Measurements from ENCODE around the gene ALK.

The ALK gene

GRCh38 chr2:29726976-29727375 is 194.4 kb downstream of the ALK start:
- no peak overlapping the region for H3K4me3 Mint-ChIP-seq
- no peak overlapping the region for H3K27ac Mint-ChIP-seq
- H3K4me1 Mint-ChIP-seq (ENCODE audit: low read depth), result no peaks in the 10 kb centered on the region
- H3K9me3 Mint-ChIP-seq, result no peaks in the 10 kb centered on the region
- peaks cover 4% of the 10 kb centered on the region for H3K27me3 Mint-ChIP-seq (ENCODE audit: low read depth)
- no peaks in the 10 kb centered on the region for H3K36me3 Mint-ChIP-seq (ENCODE audit: low read depth)

- Mint-ChIP-seq H3K9me3 (no peaks in the 10 kb centered on the region), H3K4me3 (no peak overlapping the region), H3K4me1 (ENCODE audit: low read depth) (no peaks in the 10 kb centered on the region), H3K36me3 (ENCODE audit: low read depth) (no peaks in the 10 kb centered on the region), H3K27ac (no peak overlapping the region), H3K27me3 (ENCODE audit: low read depth) (peaks cover 4% of the 10 kb centered on the region)
These were observed 195.8 kb downstream of the ALK start for GRCh38 chr2:29725610-29726009.

GRCh38 chr2:29724282-29724681 is 197.1 kb downstream of the ALK start:
- H3K36me3 Mint-ChIP-seq (ENCODE audit: low read depth), result no peaks in the 10 kb centered on the region
- no peaks in the 10 kb centered on the region for H3K9me3 Mint-ChIP-seq
- H3K4me3 Mint-ChIP-seq, result no peak overlapping the region
- no peak overlapping the region for H3K27ac Mint-ChIP-seq
- H3K27me3 Mint-ChIP-seq (ENCODE audit: low read depth), result peaks cover 4% of the 10 kb centered on the region
- no peaks in the 10 kb centered on the region for H3K4me1 Mint-ChIP-seq (ENCODE audit: low read depth)

DNA sequence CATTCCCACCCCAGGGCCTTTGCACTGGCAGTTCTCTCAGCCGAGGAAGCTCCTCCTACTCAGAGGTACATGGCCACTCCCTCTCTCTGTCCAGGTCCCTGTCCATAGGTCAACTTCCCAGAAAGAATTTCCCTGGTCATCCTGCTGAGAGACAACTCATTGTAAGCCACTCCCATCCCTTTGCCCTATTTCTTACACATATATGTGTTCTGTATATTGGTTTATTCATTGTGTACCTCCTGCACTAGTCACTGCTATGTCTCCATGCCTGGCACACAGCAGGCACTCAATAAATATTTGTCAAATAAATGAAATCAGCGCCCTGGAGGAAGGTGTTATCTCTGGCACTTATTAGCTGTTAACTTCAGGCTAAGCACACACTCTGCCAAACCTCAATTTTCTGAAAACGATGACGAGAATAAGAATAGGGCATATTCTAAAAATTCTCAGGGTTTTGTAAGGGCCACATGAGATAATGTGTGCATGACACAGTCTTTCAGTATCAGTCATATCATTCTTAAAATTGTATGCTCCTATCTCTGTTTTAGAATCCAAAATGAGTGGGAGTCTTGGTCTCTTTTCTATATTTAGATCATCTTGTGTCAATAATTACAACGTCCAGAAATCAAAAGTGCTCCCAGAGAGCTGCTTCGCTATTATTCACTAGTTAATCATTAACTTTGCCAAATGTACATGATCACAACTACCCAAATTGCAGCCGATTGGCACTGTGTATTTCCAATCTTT is 198.0 kb downstream of the ALK start:
- H3K27ac Mint-ChIP-seq, result no peak overlapping the region
- no peak overlapping the region for H3K4me3 Mint-ChIP-seq
- peaks cover 4% of the 10 kb centered on the region for H3K27me3 Mint-ChIP-seq (ENCODE audit: low read depth)
- H3K36me3 Mint-ChIP-seq (ENCODE audit: low read depth), result no peaks in the 10 kb centered on the region
- H3K9me3 Mint-ChIP-seq, result no peaks in the 10 kb centered on the region
- no peaks in the 10 kb centered on the region for H3K4me1 Mint-ChIP-seq (ENCODE audit: low read depth)

GRCh38 chr2:29719639-29720038 is 201.7 kb downstream of the ALK start:
- peaks cover 4% of the 10 kb centered on the region for H3K27me3 Mint-ChIP-seq (ENCODE audit: low read depth)
- no peak overlapping the region for H3K4me3 Mint-ChIP-seq
- H3K9me3 Mint-ChIP-seq, result no peaks in the 10 kb centered on the region
- H3K36me3 Mint-ChIP-seq (ENCODE audit: low read depth), result no peaks in the 10 kb centered on the region
- H3K27ac Mint-ChIP-seq, result no peak overlapping the region
- H3K4me1 Mint-ChIP-seq (ENCODE audit: low read depth), result no peaks in the 10 kb centered on the region

DNA sequence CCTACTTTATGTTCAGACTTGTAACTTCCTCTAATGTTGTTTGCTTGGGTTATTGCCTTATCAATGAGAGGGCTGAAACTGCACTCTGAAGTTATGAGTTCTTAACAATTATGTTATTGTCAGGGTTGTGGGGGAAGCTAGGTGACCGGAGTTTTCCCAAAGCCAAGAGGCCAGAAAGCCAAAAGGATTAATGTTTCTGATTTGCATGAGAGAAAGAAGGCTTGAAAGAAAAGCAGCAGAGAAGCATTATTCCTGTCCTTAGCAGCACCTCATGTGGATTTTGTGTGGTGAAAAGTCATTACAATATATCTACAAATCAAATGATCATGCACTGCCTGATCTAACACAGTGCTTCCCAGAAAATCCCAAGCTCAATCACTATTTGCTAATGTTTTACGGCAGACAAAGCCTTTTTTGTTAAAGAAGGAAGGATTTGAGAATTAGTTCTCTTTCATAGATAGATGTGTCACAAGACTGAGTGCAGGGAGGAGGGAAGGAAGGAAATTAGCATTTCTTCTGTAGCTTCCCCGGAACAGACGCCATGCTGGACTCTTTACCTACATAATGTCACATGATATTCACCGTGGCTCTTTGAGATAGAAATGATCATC is 203.2 kb downstream of the ALK start:
- no peaks in the 10 kb centered on the region for H3K36me3 Mint-ChIP-seq (ENCODE audit: low read depth)
- H3K9me3 Mint-ChIP-seq, result no peaks in the 10 kb centered on the region
- no peak overlapping the region for H3K4me3 Mint-ChIP-seq
- H3K27me3 Mint-ChIP-seq (ENCODE audit: low read depth), result peaks cover 4% of the 10 kb centered on the region
- H3K4me1 Mint-ChIP-seq (ENCODE audit: low read depth), result no peaks in the 10 kb centered on the region
- no peak overlapping the region for H3K27ac Mint-ChIP-seq

GRCh38 chr2:29715655-29716054 is 205.7 kb downstream of the ALK start:
- Mint-ChIP-seq H3K27ac (no peak overlapping the region), H3K4me1 (ENCODE audit: low read depth) (no peaks in the 10 kb centered on the region), H3K27me3 (ENCODE audit: low read depth) (no peaks in the 10 kb centered on the region), H3K4me3 (no peak overlapping the region), H3K9me3 (no peaks in the 10 kb centered on the region), H3K36me3 (ENCODE audit: low read depth) (no peaks in the 10 kb centered on the region)

DNA sequence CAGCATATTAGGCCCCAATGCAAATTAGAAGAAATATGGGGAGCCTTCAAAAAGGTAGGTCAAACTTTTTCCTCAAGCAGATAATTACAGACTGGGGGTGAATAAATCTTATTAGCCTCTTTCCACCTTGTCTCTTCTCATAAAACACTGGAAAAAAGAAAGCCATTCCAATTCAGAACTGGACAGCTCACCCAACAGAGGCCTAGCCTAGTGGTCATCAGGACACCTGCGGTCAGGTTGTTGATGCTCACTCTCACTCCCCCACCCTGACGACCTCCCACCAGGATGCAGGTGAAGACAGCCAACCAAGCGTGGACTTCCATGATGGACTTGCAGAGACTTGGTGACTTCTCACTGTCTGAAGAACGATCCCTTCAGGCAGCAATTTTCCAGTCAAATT is 207.1 kb downstream of the ALK start:
- H3K36me3 Mint-ChIP-seq (ENCODE audit: low read depth), result no peaks in the 10 kb centered on the region
- no peak overlapping the region for H3K27ac Mint-ChIP-seq
- no peaks in the 10 kb centered on the region for H3K27me3 Mint-ChIP-seq (ENCODE audit: low read depth)
- no peaks in the 10 kb centered on the region for H3K9me3 Mint-ChIP-seq
- H3K4me1 Mint-ChIP-seq (ENCODE audit: low read depth), result no peaks in the 10 kb centered on the region
- H3K4me3 Mint-ChIP-seq, result no peak overlapping the region

DNA sequence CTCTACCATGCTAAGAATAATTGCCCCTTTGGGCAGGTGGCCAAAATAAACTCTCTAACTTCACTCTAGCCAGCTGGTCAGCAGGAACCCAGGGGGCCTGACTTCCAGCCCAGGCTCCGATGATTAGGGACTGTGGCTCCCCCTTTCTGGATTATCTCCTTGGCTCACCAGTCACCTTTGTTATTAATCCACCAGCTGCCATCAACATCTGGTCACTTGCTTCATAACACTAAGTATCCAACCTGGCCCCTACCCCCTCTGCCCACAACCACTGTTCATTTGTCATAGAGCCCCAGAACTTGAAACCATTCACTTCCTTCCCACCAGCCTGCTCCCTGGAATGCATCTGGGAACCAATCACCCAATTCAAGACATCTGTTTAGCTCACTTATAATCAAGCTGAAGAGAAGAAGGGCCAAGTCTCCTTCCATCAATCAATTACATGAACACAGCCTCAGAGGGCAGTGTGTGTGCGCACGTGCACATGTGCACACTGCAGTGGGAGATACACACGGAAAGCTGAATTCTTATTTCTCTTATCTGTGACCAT is 215.1 kb downstream of the ALK start:
- H3K4me1 Mint-ChIP-seq (ENCODE audit: low read depth), result no peaks in the 10 kb centered on the region
- H3K4me3 Mint-ChIP-seq, result no peak overlapping the region
- no peaks in the 10 kb centered on the region for H3K27me3 Mint-ChIP-seq (ENCODE audit: low read depth)
- no peaks in the 10 kb centered on the region for H3K9me3 Mint-ChIP-seq
- no peaks in the 10 kb centered on the region for H3K36me3 Mint-ChIP-seq (ENCODE audit: low read depth)
- no peak overlapping the region for H3K27ac Mint-ChIP-seq

DNA sequence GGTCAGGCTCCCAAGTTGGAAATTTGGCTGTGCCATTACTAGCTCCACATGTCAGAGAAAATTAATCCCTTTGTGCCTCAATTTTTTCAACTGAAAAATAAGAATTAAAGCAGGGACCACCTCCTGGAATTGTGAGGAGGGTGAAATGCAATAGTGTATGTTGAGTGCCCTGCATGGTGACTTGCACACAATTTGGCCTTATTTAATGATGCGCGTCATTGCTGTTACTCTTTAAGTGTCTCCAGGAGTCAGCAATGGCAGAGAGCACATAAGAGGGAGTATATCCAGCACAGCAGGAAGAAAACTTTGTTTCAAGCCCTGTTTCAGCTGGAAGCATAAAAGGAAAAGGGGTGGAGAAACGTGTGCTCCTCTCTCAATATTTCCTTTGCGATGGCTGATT is 215.8 kb downstream of the ALK start:
- Mint-ChIP-seq H3K27ac (no peak overlapping the region), H3K4me1 (ENCODE audit: low read depth) (no peaks in the 10 kb centered on the region), H3K4me3 (no peak overlapping the region), H3K27me3 (ENCODE audit: low read depth) (no peaks in the 10 kb centered on the region), H3K9me3 (no peaks in the 10 kb centered on the region), H3K36me3 (ENCODE audit: low read depth) (no peaks in the 10 kb centered on the region)

DNA sequence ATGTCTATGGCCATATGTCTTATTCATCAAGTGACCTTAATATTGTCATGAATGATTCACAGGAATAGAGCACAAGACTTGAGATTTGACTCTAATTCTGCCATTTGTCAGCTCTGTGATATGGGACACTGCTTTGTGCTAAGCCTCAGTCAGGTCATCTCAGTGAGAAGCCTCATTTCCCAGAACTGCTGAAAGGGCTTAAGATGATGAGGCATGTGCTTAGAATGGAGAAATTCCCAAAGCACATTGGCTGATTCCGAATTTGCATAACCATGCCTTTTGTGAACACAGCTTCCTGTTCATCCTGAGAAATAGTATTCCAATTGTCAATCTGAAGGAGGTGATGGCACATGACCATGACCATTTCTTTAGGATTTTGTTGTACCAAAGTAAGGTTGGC is 218.1 kb downstream of the ALK start:
- no peaks in the 10 kb centered on the region for H3K36me3 Mint-ChIP-seq (ENCODE audit: low read depth)
- H3K27me3 Mint-ChIP-seq (ENCODE audit: low read depth), result no peaks in the 10 kb centered on the region
- no peak overlapping the region for H3K27ac Mint-ChIP-seq

GRCh38 chr2:29702276-29702675 is 219.1 kb downstream of the ALK start:
- Mint-ChIP-seq H3K9me3 (no peaks in the 10 kb centered on the region), H3K4me3 (no peak overlapping the region), H3K27ac (no peak overlapping the region), H3K4me1 (ENCODE audit: low read depth) (no peaks in the 10 kb centered on the region), H3K27me3 (ENCODE audit: low read depth) (no peaks in the 10 kb centered on the region), H3K36me3 (ENCODE audit: low read depth) (no peaks in the 10 kb centered on the region)

More for the DNA sequence above, 218.1 kb downstream of the ALK start:
- Mint-ChIP-seq H3K9me3 (no peaks in the 10 kb centered on the region), H3K4me3 (no peak overlapping the region), H3K4me1 (ENCODE audit: low read depth) (no peaks in the 10 kb centered on the region)

DNA sequence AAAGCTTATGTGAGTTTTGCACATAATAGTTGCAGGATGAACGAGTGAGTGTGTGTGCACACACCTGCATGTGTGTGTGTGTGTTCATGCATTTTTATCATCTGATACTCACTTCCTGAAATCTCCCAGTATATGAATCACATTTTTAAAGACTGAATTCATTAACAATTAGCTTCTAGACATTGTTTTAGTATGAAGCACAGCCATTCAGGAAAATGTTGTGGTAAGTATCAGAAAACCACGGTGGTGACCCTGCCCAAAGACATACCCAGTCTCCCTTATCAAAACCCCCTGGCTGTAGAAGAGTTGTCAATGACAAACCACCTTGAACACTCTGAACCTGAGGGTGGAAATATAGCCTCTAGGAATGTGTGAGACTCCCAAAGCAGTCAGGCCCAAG is 220.8 kb downstream of the ALK start:
- H3K9me3 Mint-ChIP-seq, result no peaks in the 10 kb centered on the region
- H3K27me3 Mint-ChIP-seq (ENCODE audit: low read depth), result no peaks in the 10 kb centered on the region
- H3K4me3 Mint-ChIP-seq, result no peak overlapping the region
- H3K36me3 Mint-ChIP-seq (ENCODE audit: low read depth), result no peaks in the 10 kb centered on the region
- H3K4me1 Mint-ChIP-seq (ENCODE audit: low read depth), result no peaks in the 10 kb centered on the region
- no peak overlapping the region for H3K27ac Mint-ChIP-seq

DNA sequence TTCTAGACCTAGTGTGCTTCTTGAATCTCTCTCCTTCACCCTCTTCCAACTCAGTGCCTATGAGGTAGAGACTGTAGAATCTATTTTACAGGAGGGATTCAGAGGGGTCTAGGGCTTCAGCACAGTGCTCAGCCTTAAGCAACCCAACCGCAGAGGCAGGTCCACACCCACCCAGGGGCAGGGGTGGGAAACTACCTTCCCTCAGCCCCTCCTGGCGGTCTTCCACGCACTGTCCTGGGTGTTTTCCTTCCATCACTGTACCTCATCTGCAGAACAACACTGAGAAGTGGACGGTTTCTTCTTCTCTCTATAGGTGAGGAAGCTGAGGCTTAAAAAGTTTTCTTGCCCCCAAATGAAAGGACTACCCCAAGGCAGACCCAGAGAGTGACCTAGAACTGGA is 222.3 kb downstream of the ALK start:
- Mint-ChIP-seq H3K27me3 (ENCODE audit: low read depth) (no peaks in the 10 kb centered on the region), H3K36me3 (ENCODE audit: low read depth) (no peaks in the 10 kb centered on the region), H3K27ac (no peak overlapping the region), H3K9me3 (no peaks in the 10 kb centered on the region), H3K4me3 (no peak overlapping the region), H3K4me1 (ENCODE audit: low read depth) (no peaks in the 10 kb centered on the region)

DNA sequence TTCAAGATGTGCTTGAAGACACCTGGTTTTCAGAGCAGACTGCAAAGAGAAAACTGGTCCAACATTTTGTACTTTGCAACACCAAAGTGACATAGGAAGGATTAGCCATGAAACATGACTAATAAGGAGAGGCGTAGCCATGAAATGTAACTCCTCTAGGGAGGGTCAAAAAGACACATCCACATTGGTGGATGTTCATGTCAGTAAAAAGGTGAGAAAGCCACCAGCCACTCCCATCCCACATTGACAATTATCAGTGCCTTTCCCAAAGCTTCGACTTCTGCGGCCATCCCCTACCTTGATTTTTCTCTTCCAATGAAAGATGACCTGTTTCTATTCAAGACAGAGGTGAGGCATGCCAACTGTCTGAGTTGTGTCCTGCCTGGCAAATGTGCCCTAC is 223.2 kb downstream of the ALK start:
- Mint-ChIP-seq H3K4me3 (no peak overlapping the region), H3K36me3 (ENCODE audit: low read depth) (no peaks in the 10 kb centered on the region), H3K27me3 (ENCODE audit: low read depth) (no peaks in the 10 kb centered on the region), H3K4me1 (ENCODE audit: low read depth) (no peaks in the 10 kb centered on the region), H3K27ac (no peak overlapping the region), H3K9me3 (no peaks in the 10 kb centered on the region)
